Effector memory CD8-positive, alpha-beta T cell (primary cell): Measurements from ENCODE around the gene ITIH6.
A peak's percentile ranks its signal among the peaks of the same experiment; 100 is the strongest.
"Not testable (repeated sequence)": the region's sequence is repeated elsewhere in the genome, so short reads cannot be mapped to it uniquely, and the experiment has no call there.

Experiments used
- ATAC-seq: fragments of 150-1000 bp; cut with Tn5 transposase; replicated peaks from 2 replicates; pipeline ENCODE4 v1.10.0; 2021; ENCODE audit warnings: mild to moderate bottlenecking, moderate library complexity
- DNase-seq, 3 experiments: peaks; one replicate each; pipeline ENCODE4 v3.0.0; 2021
- H3K27ac Mint-ChIP-seq, 2 donors: one replicate each; pipeline ENCODE4 v1.8.0; 2022; ENCODE audit warnings: mild to moderate bottlenecking in 2 of 2, mixed read lengths in 2 of 2, moderate library complexity in 2 of 2
- H3K27me3 Mint-ChIP-seq, 2 donors: one replicate each; pipeline ENCODE4 v1.8.0; 2022; ENCODE audit warnings: mixed read lengths in 2 of 2
- H3K36me3 Mint-ChIP-seq: one replicate; pipeline ENCODE4 v1.8.0; 2022; ENCODE audit warnings: mild to moderate bottlenecking, moderate library complexity, mixed read lengths; ENCODE audit not compliant: insufficient read depth
- H3K4me1 Mint-ChIP-seq, 2 donors: one replicate each; pipeline ENCODE4 v1.8.0; 2022; ENCODE audit warnings: low read depth in 2 of 2, mixed read lengths in 2 of 2
- H3K4me3 Mint-ChIP-seq, 2 donors: one replicate each; pipeline ENCODE4 v1.8.0; 2022; ENCODE audit warnings: mild to moderate bottlenecking in 2 of 2, mixed read lengths in 2 of 2, moderate library complexity in 2 of 2
- H3K9me3 Mint-ChIP-seq, 2 donors: one replicate each; pipeline ENCODE4 v1.8.0; 2022; ENCODE audit warnings: mixed read lengths in 2 of 2

The ITIH6 gene

GRCh38 chrX:54785901-54786300, 12.2 kb downstream of the ITIH6 start:
- ATAC-seq = no peak
- H3K9me3 Mint-ChIP-seq = no peaks in the 10 kb centered on the region

GRCh38 chrX:54776987-54777672, 20.9 kb downstream of the ITIH6 start:
- Mint-ChIP-seq H3K9me3 (no peaks in the 10 kb centered on the region), H3K27me3 (no peaks in the 10 kb centered on the region), H3K4me3 (peak overlapping the region; percentile 41 to 52), H3K27ac (peak overlapping the region; percentile 38 to 71), H3K36me3 (no peaks in the 10 kb centered on the region), H3K4me1 (peaks cover 8 to 11% of the 10 kb centered on the region in 2 donors)
- ATAC-seq (peak; percentile 58), DNase-seq (peak in 1 of 3 experiments; percentile 5)

More at GRCh38 chrX:54785901-54786300, 12.2 kb downstream of the ITIH6 start:
- DNase-seq = no peak
- H3K4me1 Mint-ChIP-seq = peaks cover 0 to 1% of the 10 kb centered on the region in 2 donors
- no peaks in the 10 kb centered on the region for H3K27me3 Mint-ChIP-seq
- no peaks in the 10 kb centered on the region for H3K36me3 Mint-ChIP-seq
- no peak overlapping the region for H3K27ac Mint-ChIP-seq
- no peak overlapping the region for H3K4me3 Mint-ChIP-seq

GRCh38 chrX:54776061-54776460, 22.0 kb downstream of the ITIH6 start:
- ATAC-seq = no peak
- no peaks in the 10 kb centered on the region for H3K36me3 Mint-ChIP-seq
- H3K27me3 Mint-ChIP-seq = peaks cover 0 to 5% of the 10 kb centered on the region in 2 donors
- no peaks in the 10 kb centered on the region for H3K9me3 Mint-ChIP-seq
- no peak overlapping the region for H3K4me3 Mint-ChIP-seq
- no peak for DNase-seq
- H3K4me1 Mint-ChIP-seq = peaks cover 8 to 11% of the 10 kb centered on the region in 2 donors
- H3K27ac Mint-ChIP-seq = no peak overlapping the region

GRCh38 chrX:54774391-54775094, 23.5 kb downstream of the ITIH6 start:
- H3K4me3 Mint-ChIP-seq, DNase-seq, ATAC-seq, H3K27ac Mint-ChIP-seq, H3K9me3 Mint-ChIP-seq, H3K36me3 Mint-ChIP-seq: not testable (repeated sequence)
- Mint-ChIP-seq H3K4me1 (peaks cover 8 to 11% of the 10 kb centered on the region in 2 donors), H3K27me3 (peaks cover 0 to 14% of the 10 kb centered on the region in 2 donors)

- H3K27me3 Mint-ChIP-seq = peaks cover 27 to 35% of the 10 kb centered on the region in 2 donors
- DNase-seq (no peak), ATAC-seq (no peak)
- H3K9me3 Mint-ChIP-seq = no peaks in the 10 kb centered on the region
- no peaks in the 10 kb centered on the region for H3K36me3 Mint-ChIP-seq
- no peaks in the 10 kb centered on the region for H3K4me1 Mint-ChIP-seq
- H3K4me3 Mint-ChIP-seq = no peak overlapping the region
- no peak overlapping the region for H3K27ac Mint-ChIP-seq
These were observed 39.7 kb downstream of the ITIH6 start for GRCh38 chrX:54758114-54759055.

- DNase-seq (no peak), ATAC-seq (no peak)
- Mint-ChIP-seq H3K27ac (no peak overlapping the region), H3K4me1 (no peaks in the 10 kb centered on the region), H3K4me3 (no peak overlapping the region), H3K36me3 (no peaks in the 10 kb centered on the region), H3K9me3 (no peaks in the 10 kb centered on the region), H3K27me3 (peaks cover 35 to 38% of the 10 kb centered on the region in 2 donors)
These were observed 43.2 kb downstream of the ITIH6 start for GRCh38 chrX:54754854-54755253.

GRCh38 chrX:54748626-54749025, 49.4 kb downstream of the ITIH6 start:
- no peak for ATAC-seq
- H3K36me3 Mint-ChIP-seq = no peaks in the 10 kb centered on the region
- no peak overlapping the region for H3K4me3 Mint-ChIP-seq
- H3K27ac Mint-ChIP-seq = no peak overlapping the region
- no peaks in the 10 kb centered on the region for H3K9me3 Mint-ChIP-seq
- no peak for DNase-seq
- H3K4me1 Mint-ChIP-seq = no peaks in the 10 kb centered on the region
- peaks cover 6 to 12% of the 10 kb centered on the region in 2 donors for H3K27me3 Mint-ChIP-seq

- no peaks in the 10 kb centered on the region for H3K9me3 Mint-ChIP-seq
- H3K4me1 Mint-ChIP-seq = no peaks in the 10 kb centered on the region
- H3K36me3 Mint-ChIP-seq = no peaks in the 10 kb centered on the region
- H3K4me3 Mint-ChIP-seq = no peak overlapping the region
- H3K27ac Mint-ChIP-seq = no peak overlapping the region
- ATAC-seq = no peak
- peaks cover 7 to 19% of the 10 kb centered on the region in 2 donors for H3K27me3 Mint-ChIP-seq
- no peak for DNase-seq
These were observed 50.2 kb downstream of the ITIH6 start for GRCh38 chrX:54747733-54748393.

GRCh38 chrX:54746928-54747327, 51.1 kb downstream of the ITIH6 start:
- Mint-ChIP-seq H3K4me3 (no peak overlapping the region), H3K27me3 (peaks cover 7 to 19% of the 10 kb centered on the region in 2 donors), H3K36me3 (no peaks in the 10 kb centered on the region), H3K27ac (no peak overlapping the region), H3K9me3 (no peaks in the 10 kb centered on the region), H3K4me1 (no peaks in the 10 kb centered on the region)
- DNase-seq = no peak
- ATAC-seq = no peak

- ATAC-seq (no peak), DNase-seq (no peak)
- Mint-ChIP-seq H3K4me3 (no peak overlapping the region), H3K27me3 (peaks cover 7 to 13% of the 10 kb centered on the region in 2 donors), H3K4me1 (no peaks in the 10 kb centered on the region), H3K36me3 (no peaks in the 10 kb centered on the region), H3K27ac (no peak overlapping the region), H3K9me3 (no peaks in the 10 kb centered on the region)
These were observed 52.4 kb downstream of the ITIH6 start for GRCh38 chrX:54745676-54746075.

GRCh38 chrX:54738567-54738966, 59.5 kb downstream of the ITIH6 start:
- Mint-ChIP-seq H3K27me3 (peaks cover 13 to 14% of the 10 kb centered on the region in 2 donors), H3K4me3 (peak overlapping the region in 1 of 2 donors; percentile 2)
- not testable (repeated sequence) for H3K9me3 Mint-ChIP-seq, ATAC-seq, H3K4me1 Mint-ChIP-seq, H3K27ac Mint-ChIP-seq, H3K36me3 Mint-ChIP-seq
- DNase-seq = peak in 1 of 3 experiments; percentile 8

GRCh38 chrX:54736298-54736942, 61.6 kb downstream of the ITIH6 start:
- not testable (repeated sequence) for H3K9me3 Mint-ChIP-seq, DNase-seq, H3K4me1 Mint-ChIP-seq, H3K36me3 Mint-ChIP-seq, ATAC-seq, H3K4me3 Mint-ChIP-seq, H3K27me3 Mint-ChIP-seq, H3K27ac Mint-ChIP-seq
